Transverse colon (tissue), 4 donors: Measurements from ENCODE around the gene UBE3A. TPM values are rescaled to one million over a fixed set of nuclear protein-coding genes. Genes with fewer than 3 reads are reported as not detected.

Experiments used
- DNase-seq: peaks from one replicate; pipeline ENCODE4 v3.0.0-alpha.2; 2019
- H3K27ac ChIP-seq, 4 donors: fragments of 200-600 bp; sonication (generic); 2 replicates each; pipeline ENCODE4 v1.5.1; 2016 to 2018; ENCODE audit warnings: inconsistent platforms in 4 of 4
- H3K27me3 ChIP-seq: fragments of 200-600 bp; sonication (generic); 2 replicates; pipeline ENCODE4 v1.5.1; 2017; ENCODE audit warnings: inconsistent platforms
- H3K36me3 ChIP-seq, 4 donors: fragments of 200-600 bp; sonication (generic); 2 replicates each; pipeline ENCODE4 v1.5.1; 2017 to 2019; ENCODE audit warnings: inconsistent platforms in 4 of 4
- H3K4me1 ChIP-seq, 4 donors: fragments of 200-600 bp; sonication (generic); 2 replicates each; pipeline ENCODE4 v1.5.1; 2017 to 2020; ENCODE audit warnings: inconsistent platforms in 4 of 4
- H3K4me3 ChIP-seq, 4 donors: fragments of 200-600 bp; sonication (generic); 1 replicate in 1 of 4; 2 replicates in 3 of 4; pipeline versions ENCODE4 v1.5.1 to v1.6.1; 2017 to 2019; ENCODE audit warnings: inconsistent platforms in 4 of 4
- H3K9me3 ChIP-seq, 2 donors: fragments of 200-600 bp; sonication (generic); 2 replicates each; pipeline ENCODE4 v1.5.1; 2017 to 2019; ENCODE audit warnings: inconsistent platforms in 2 of 2
- CTCF ChIP-seq, 5 experiments: fragments of 200-600 bp in 3 of 5; fragments of 450-650 bp in 2 of 5; sonication (generic) in 3 of 5; IDR thresholded peaks; 1 replicate in 2 of 5; 2 replicates in 3 of 5; pipeline ENCODE4 v1.5.1; 2016 to 2017; ENCODE audit warnings: antibody characterized with exemption in 5 of 5, inconsistent platforms in 3 of 5, mild to moderate bottlenecking in 2 of 5, moderate library complexity in 1 of 5
- EP300 ChIP-seq: sonication (generic); formaldehyde crosslinking; IDR thresholded peaks from one replicate; pipeline ENCODE4 v1.6.1; 2017; ENCODE audit warnings: antibody characterized with exemption, low read depth
- POLR2A ChIP-seq: fragments of 450-650 bp; IDR thresholded peaks from one replicate; pipeline ENCODE4 v1.6.1; 2016; ENCODE audit warnings: antibody characterized with exemption, mild to moderate bottlenecking, moderate library complexity
- POLR2AphosphoS5 ChIP-seq, 3 donors: sonication (generic); formaldehyde crosslinking; IDR thresholded peaks; one replicate each; pipeline ENCODE4 v1.6.1; 2016; ENCODE audit warnings: antibody characterized with exemption in 3 of 3
- WGBS, 2 donors: methylation state at CpG; one replicate each; pipeline ENCODE4 v1.1.5; 2018; ENCODE audit warnings: low coverage in 1 of 2; 5-methylcytosine and 5-hydroxymethylcytosine counted together
- in situ Hi-C, 4 donors: fragments of 200-750 bp; cut with MboI; loops; one replicate each; pipeline versions ENCODE4 v1.15.0 to v1.15.1; 2017; ENCODE audit warnings: low sequenced_read_pairs in 3 of 4, low pct_ligation_motif_present in 1 of 4, low pct_unique_long_range_greater_than_20kb in 1 of 4
- intact Hi-C: fragments of 100-400 bp; cut with DNase I; formaldehyde crosslinking; loops from one replicate; pipeline ENCODE4 v1.15.1; 2023; ENCODE audit warnings: low total_unique reads
- total RNA-seq, 4 donors: library from RNA; depleted of rRNA; stranded (reverse); fragments of >200 nt; gene quantifications; one replicate each; pipeline ENCODE4 v1.1.0, GENCODE V29; 2016

UBE3A gene
- total RNA-seq, 4 donors from 2014 or later = 52.1 to 92.1 (median 76.5) TPM

GRCh38 chr15:25325187-25325586, 113.6 kb downstream of the UBE3A start:
- no peak for DNase-seq
- Histone ChIP-seq H3K9me3 (peaks cover 6 to 15% of the 10 kb centered on the region in 2 donors), H3K27ac (no peak overlapping the region), H3K4me1 (peaks cover 0 to 4% (median 0%) of the 10 kb centered on the region in 4 donors), H3K27me3 (no peaks in the 10 kb centered on the region), H3K36me3 (no peaks in the 10 kb centered on the region), H3K4me3 (no peak overlapping the region)
- in situ Hi-C loops = no loop called here
- intact Hi-C loops = no loop called here
- TF ChIP-seq CTCF (IDR thresholded peaks at IDR 0.05) = no peak
- no peak for TF ChIP-seq POLR2A
- no peak for TF ChIP-seq POLR2AphosphoS5 (IDR thresholded peaks at IDR 0.05)
- TF ChIP-seq EP300 = no peak
- 40 to 62% methylated on average over 1 of the region's 1 CpG for WGBS, 2 donors

DNA sequence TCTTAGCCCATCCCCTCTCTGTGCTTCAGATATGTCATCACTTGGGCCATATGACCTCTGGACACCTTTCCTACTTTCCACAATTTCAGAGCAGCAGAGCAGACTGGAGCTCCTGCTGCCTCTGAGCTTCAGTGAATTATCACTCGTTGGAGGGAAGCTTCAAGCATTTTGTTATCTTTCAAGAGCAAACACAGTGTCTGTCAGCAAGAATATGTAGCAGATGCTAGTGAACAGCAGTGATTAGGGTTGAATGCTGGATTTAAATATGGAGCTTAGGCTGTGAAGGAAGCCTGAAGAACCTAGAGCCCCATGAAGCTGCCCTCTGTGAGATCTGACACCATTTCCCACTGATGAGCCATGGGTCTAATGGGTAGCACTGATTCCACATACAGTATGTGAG, 115.4 kb downstream of the UBE3A start:
- H3K4me1 ChIP-seq = peaks cover 0 to 4% (median 0%) of the 10 kb centered on the region in 4 donors
- no peaks in the 10 kb centered on the region for H3K27me3 ChIP-seq
- H3K9me3 ChIP-seq = peaks cover 24 to 26% of the 10 kb centered on the region in 2 donors
- H3K4me3 ChIP-seq = no peak overlapping the region
- no peaks in the 10 kb centered on the region for H3K36me3 ChIP-seq
- 75% methylated on average over 1 of the region's 1 CpG; no CpG with 5 or more reads in 1 of the 2 donors for WGBS, 2 donors
- in situ Hi-C loops = no loop called here
- no peak for DNase-seq
- TF ChIP-seq POLR2AphosphoS5 (IDR thresholded peaks at IDR 0.05) (no peak), POLR2A (no peak), EP300 (no peak), CTCF (IDR thresholded peaks at IDR 0.05) (no peak)
- intact Hi-C loops = no loop called here
- H3K27ac ChIP-seq = no peak overlapping the region

GRCh38 chr15:25287823-25288222, 151.0 kb downstream of the UBE3A start:
- in situ Hi-C loops (no loop called here), intact Hi-C loops (no loop called here)
- peaks cover 0 to 7% of the 10 kb centered on the region in 2 donors for H3K9me3 ChIP-seq
- no peak for DNase-seq
- 90 to 91% methylated on average over 2 to 3 of the region's 3 CpGs for WGBS, 2 donors
- TF ChIP-seq POLR2AphosphoS5 (IDR thresholded peaks at IDR 0.05) (no peak), POLR2A (no peak), CTCF (IDR thresholded peaks at IDR 0.05) (no peak), EP300 (no peak)
- no peaks in the 10 kb centered on the region for H3K27me3 ChIP-seq
- H3K4me1 ChIP-seq = no peaks in the 10 kb centered on the region
- H3K36me3 ChIP-seq = no peaks in the 10 kb centered on the region
- H3K4me3 ChIP-seq = no peak overlapping the region
- H3K27ac ChIP-seq = no peak overlapping the region
